H1 (cell line): ENCODE data around the gene KSR2. TPM values are rescaled to one million over a fixed set of nuclear protein-coding genes. Genes with fewer than 3 reads are reported as not detected.

ENCODE experiments used
- CTCF ChIA-PET: fragments of 300-600 bp; sonication (Branson Sonifier 250); formaldehyde crosslinking; loops from one replicate; lab custom pipeline; 2021; ENCODE audit not compliant: partially characterized antibody; lab: Charles Lee
- POLR2A ChIA-PET: fragments of 300-600 bp; sonication (Branson Sonifier 250); formaldehyde crosslinking; loops from one replicate; lab custom pipeline; 2021; ENCODE audit warnings: inconsistent platforms; ENCODE audit not compliant: partially characterized antibody; lab: Charles Lee
- DNase-seq, 2 experiments: peaks; one replicate each; pipeline versions ENCODE4 v3.0.0 to v3.0.0-alpha.2; 2010 to 2022; ENCODE audit warnings: low spot score in 2 of 2, low read depth in 1 of 2, mixed read lengths in 1 of 2
- FAIRE-seq: peaks from 2 replicates; lab custom pipeline; 2011; peaks lifted over from hg19 to GRCh38; lab: Jason Lieb, UNC
- H2AFZ ChIP-seq: 2 replicates; pipeline ENCODE4 v1.8.1; 2012; ENCODE audit warnings: low read length, inconsistent platforms
- H2AK5ac ChIP-seq: 2 replicates; pipeline ENCODE4 v1.6.1; 2013; ENCODE audit warnings: low read depth, low read length
- H2BK120ac ChIP-seq: replicated peaks from 2 replicates; pipeline ENCODE3; 2013; ENCODE audit warnings: low read depth, low read length, inconsistent platforms
- H2BK12ac ChIP-seq: 2 replicates; pipeline ENCODE4 v1.6.1; 2013; ENCODE audit warnings: low read depth, low read length
- H2BK15ac ChIP-seq: 2 replicates; pipeline ENCODE4 v1.6.1; 2013; ENCODE audit warnings: low read length
- H2BK20ac ChIP-seq: 2 replicates; pipeline ENCODE4 v1.6.1; 2013; ENCODE audit warnings: low read length
- H2BK5ac ChIP-seq: 2 replicates; pipeline ENCODE4 v1.6.1; 2013; ENCODE audit warnings: low read depth, low read length
- H3K14ac ChIP-seq: 2 replicates; pipeline ENCODE4 v1.6.1; 2013; ENCODE audit warnings: inconsistent platforms; ENCODE audit not compliant: insufficient read length
- H3K18ac ChIP-seq: 2 replicates; pipeline ENCODE4 v1.6.1; 2013; ENCODE audit warnings: low read length; ENCODE audit errors: extremely low read depth
- H3K23ac ChIP-seq: 2 replicates; pipeline ENCODE4 v1.6.1; 2013; ENCODE audit warnings: inconsistent platforms; ENCODE audit not compliant: insufficient read length
- H3K23me2 ChIP-seq: 2 replicates; pipeline ENCODE4 v1.6.1; 2013; ENCODE audit warnings: low read depth, low read length
- H3K27ac ChIP-seq: 2 replicates; pipeline ENCODE4 v1.6.1; 2011; ENCODE audit warnings: low read depth, low read length, inconsistent platforms
- H3K27me3 ChIP-seq, 4 experiments: replicated peaks in 1 of 4; 1 replicate in 1 of 4; 2 replicates in 3 of 4; pipeline versions ENCODE4 v1.6.1 to v1.8.1; 2011 to 2013; ENCODE audit warnings: low read length in 3 of 4, mild to moderate bottlenecking in 3 of 4, inconsistent platforms in 2 of 4, mixed read lengths in 2 of 4, moderate library complexity in 1 of 4; ENCODE audit not compliant: control insufficient read depth in 3 of 4, insufficient read depth in 3 of 4; ENCODE audit errors: extremely low read depth in 1 of 4
- H3K36me3 ChIP-seq, 4 experiments: 2 replicates each; pipeline versions ENCODE4 v1.6.1 to v1.8.1; 2011 to 2013; ENCODE audit warnings: mild to moderate bottlenecking in 4 of 4, low read length in 3 of 4, moderate library complexity in 2 of 4, control low read depth in 1 of 4, inconsistent platforms in 1 of 4; ENCODE audit not compliant: insufficient read depth in 4 of 4, control insufficient read depth in 2 of 4
- H3K4ac ChIP-seq: replicated peaks from 2 replicates; pipeline ENCODE3; 2013; ENCODE audit warnings: low read length, low read depth, mixed read lengths, inconsistent platforms; ENCODE audit not compliant: insufficient read length
- H3K4me1 ChIP-seq, 4 experiments: replicated peaks in 1 of 4; 1 replicate in 1 of 4; 2 replicates in 3 of 4; pipeline versions ENCODE4 v1.6.1 to v1.8.1; 2011 to 2013; ENCODE audit warnings: low read length in 3 of 4, inconsistent platforms in 2 of 4, mixed read lengths in 1 of 4; ENCODE audit not compliant: insufficient read depth in 4 of 4, control insufficient read depth in 3 of 4
- H3K4me2 ChIP-seq, 2 experiments: 2 replicates each; pipeline versions ENCODE4 v1.6.1 to v1.8.1; 2011 to 2013; ENCODE audit warnings: low read depth in 2 of 2, low read length in 2 of 2, control low read depth in 1 of 2, inconsistent platforms in 1 of 2, mild to moderate bottlenecking in 1 of 2; ENCODE audit not compliant: insufficient read depth in 1 of 2
- H3K4me3 ChIP-seq, 4 experiments: fragments of 200-600, 300-600 bp in 1 of 4; sonication (generic), shearing (Covaris generic), sonication (Bioruptor Twin) in 1 of 4; 2 replicates each; pipeline versions ENCODE4 v1.5.1 to v1.8.1; 2011 to 2016; ENCODE audit warnings: low read length in 4 of 4, low read depth in 3 of 4, control low read depth in 2 of 4, inconsistent platforms in 2 of 4, mild to moderate bottlenecking in 2 of 4, mixed read lengths in 1 of 4, moderate library complexity in 1 of 4; ENCODE audit not compliant: insufficient read depth in 2 of 4; ENCODE audit errors: extremely low read depth in 1 of 4
- H3K56ac ChIP-seq: replicated peaks from 2 replicates; pipeline ENCODE3; 2013; ENCODE audit warnings: low read depth, mild to moderate bottlenecking, mixed read lengths, low read length, inconsistent platforms; ENCODE audit not compliant: insufficient read length
- H3K79me1 ChIP-seq: 2 replicates; pipeline ENCODE4 v1.6.1; 2013; ENCODE audit warnings: low read depth, low read length, control low read depth
- H3K79me2 ChIP-seq, 2 experiments: 2 replicates each; pipeline versions ENCODE4 v1.6.1 to v1.8.1; 2012 to 2013; ENCODE audit warnings: low read length in 2 of 2, mild to moderate bottlenecking in 2 of 2, inconsistent platforms in 1 of 2; ENCODE audit not compliant: insufficient read depth in 2 of 2, control insufficient read depth in 1 of 2
- H3K9ac ChIP-seq, 4 experiments: replicated peaks in 1 of 4; 1 replicate in 1 of 4; 2 replicates in 3 of 4; pipeline versions ENCODE4 v1.6.1 to v1.8.1; 2011 to 2013; ENCODE audit warnings: low read depth in 3 of 4, low read length in 3 of 4, control low read depth in 2 of 4, mild to moderate bottlenecking in 2 of 4, moderate library complexity in 2 of 4, inconsistent platforms in 1 of 4; ENCODE audit errors: extremely low read depth in 1 of 4
- H3K9me3 ChIP-seq, 2 experiments: 2 replicates each; pipeline versions ENCODE4 v1.6.1 to v1.8.1; 2012 to 2013; ENCODE audit warnings: mild to moderate bottlenecking in 2 of 2, moderate library complexity in 2 of 2, control low read depth in 1 of 2, inconsistent platforms in 1 of 2, low read depth in 1 of 2, low read length in 1 of 2, mixed read lengths in 1 of 2; ENCODE audit not compliant: insufficient read depth in 2 of 2
- H4K20me1 ChIP-seq, 2 experiments: replicated peaks in 1 of 2; 2 replicates each; pipeline versions ENCODE3 to v1.8.1; 2011 to 2013; ENCODE audit warnings: inconsistent platforms in 2 of 2, low read length in 2 of 2, mild to moderate bottlenecking in 1 of 2; ENCODE audit not compliant: insufficient read depth in 2 of 2, control insufficient read depth in 1 of 2
- H4K5ac ChIP-seq: 2 replicates; pipeline ENCODE4 v1.6.1; 2013; ENCODE audit warnings: low read length, low read depth, mixed read lengths, inconsistent platforms; ENCODE audit not compliant: insufficient read length
- H4K8ac ChIP-seq: 2 replicates; pipeline ENCODE4 v1.8.0; 2013; ENCODE audit warnings: mild to moderate bottlenecking, moderate library complexity, low read length, inconsistent platforms; ENCODE audit not compliant: insufficient read depth; ENCODE audit errors: extremely low read depth
- H4K91ac ChIP-seq: replicated peaks from 2 replicates; pipeline ENCODE3; 2013; ENCODE audit warnings: low read length, mixed read lengths, inconsistent platforms; ENCODE audit not compliant: insufficient read length
- BACH1 ChIP-seq: IDR thresholded peaks from 2 replicates; pipeline ENCODE4 v1.6.1; 2012; ENCODE audit warnings: low read length, improper control_type of control experiment
- BCL11A ChIP-seq, 2 experiments: IDR thresholded peaks; one replicate each; pipeline ENCODE4 v1.6.1; 2011; ENCODE audit warnings: low read depth in 2 of 2, low read length in 2 of 2, mild to moderate bottlenecking in 2 of 2
- BRCA1 ChIP-seq: IDR thresholded peaks from 2 replicates; pipeline ENCODE4 v1.6.1; 2012; ENCODE audit warnings: low read depth, low read length, improper control_type of control experiment
- CBX5 ChIP-seq: fragments of 300-800, 300-1000 bp; sonication (generic); IDR thresholded peaks from 2 replicates; pipeline ENCODE4 v1.7.1; 2016; ENCODE audit warnings: antibody characterized with exemption, low read length, low read depth
- EZH2 ChIP-seq: fragments of 200-600 bp; sonication (generic); IDR thresholded peaks from 2 replicates; pipeline ENCODE4 v1.7.1; 2012; ENCODE audit warnings: low read depth, mild to moderate bottlenecking, moderate library complexity, low read length, inconsistent platforms; ENCODE audit not compliant: severe bottlenecking
- FOSL1 ChIP-seq: IDR thresholded peaks from 2 replicates; pipeline ENCODE4 v1.6.1; 2011; ENCODE audit warnings: mild to moderate bottlenecking, low read depth, low read length, moderate library complexity; ENCODE audit not compliant: insufficient read depth
- GABPA ChIP-seq: IDR thresholded peaks from 2 replicates; pipeline ENCODE4 v1.6.1; 2011; ENCODE audit warnings: mild to moderate bottlenecking, low read length, moderate library complexity, borderline replicate concordance; ENCODE audit not compliant: insufficient read depth
- GTF2F1 ChIP-seq: IDR thresholded peaks from 2 replicates; pipeline ENCODE4 v1.6.1; 2012; ENCODE audit warnings: low read depth, low read length, improper control_type of control experiment, borderline replicate concordance
- HDAC2 ChIP-seq, 2 experiments: fragments of 300-600 bp in 1 of 2; sonication (generic) in 1 of 2; IDR thresholded peaks; 2 replicates each; pipeline ENCODE4 v1.6.1; 2011 to 2012; ENCODE audit warnings: low read depth in 2 of 2, low read length in 2 of 2, mild to moderate bottlenecking in 2 of 2, moderate library complexity in 2 of 2, borderline replicate concordance in 1 of 2, inconsistent platforms in 1 of 2
- KDM1A ChIP-seq: fragments of 200-600, 300-600 bp; sonication (generic); IDR thresholded peaks from 2 replicates; pipeline ENCODE4 v1.7.1; 2016; ENCODE audit warnings: mild to moderate bottlenecking, low read length, borderline replicate concordance
- SAP30 ChIP-seq: fragments of 300-600 bp; sonication (generic); IDR thresholded peaks from 2 replicates; pipeline ENCODE4 v1.7.1; 2012; ENCODE audit warnings: low read length, moderate library complexity, mild to moderate bottlenecking, inconsistent platforms; ENCODE audit not compliant: insufficient read depth, insufficient replicate concordance
- SIRT6 ChIP-seq: IDR thresholded peaks from one replicate; pipeline ENCODE4 v1.7.1; 2012; ENCODE audit warnings: low read length, inconsistent platforms
- WGBS, 2 experiments: shearing (Covaris generic) in 1 of 2; methylation state at CpG; one replicate each; pipeline versions ENCODE4 v1.1.6 to v1.1.7; 2013 to 2015; ENCODE audit warnings: low lambda C conversion rate in 2 of 2, mixed read lengths in 2 of 2, inconsistent platforms in 1 of 2, low coverage in 1 of 2, missing lambda C conversion rate in 1 of 2; ENCODE audit not compliant: insufficient replicate concordance in 2 of 2, insufficient coverage in 1 of 2, insufficient read length in 1 of 2; ENCODE audit errors: extremely low coverage in 1 of 2, missing lambda C conversion rate in 1 of 2; 5-methylcytosine and 5-hydroxymethylcytosine counted together
- polyA plus RNA-seq, 7 experiments: library from polyadenylated mRNA; depleted of rRNA in 3 of 7; stranded (reverse) in 5 of 7; unstranded in 2 of 7; fragments of >200 nt in 5 of 7; fragments of 200-250 nt in 2 of 7; gene quantifications; 1 replicate in 5 of 7; 2 replicates in 1 of 7; 4 replicates in 1 of 7; pipeline versions ENCODE4 v1.2.1 to v1.2.3, GENCODE V29; 2011 to 2013; ENCODE audit warnings: missing spikeins in 2 of 7, mixed read lengths in 2 of 7
- total RNA-seq: library from RNA; stranded (reverse); fragmentation: NEBNext Ultra II Directional; extraction: Animal tissue kit (Norgen Biotek cat#: 25700); gene quantifications from 2 replicates; pipeline ENCODE4 v1.2.1, GENCODE V29; 2021
- TF ChIP-seq, protein P1 (sequence below): IDR thresholded peaks from 2 replicates; pipeline ENCODE4 v1.6.1; 2011; ENCODE audit warnings: low read depth, mild to moderate bottlenecking, low read length; ENCODE audit not compliant: insufficient read depth

Gene KSR2
- total and polyA plus RNA-seq, 2 of the 8 experiments (the other 6 are each of a cell fraction or from before 2014, with no cell fraction given): 0.74 to 2.2 TPM

DNA sequence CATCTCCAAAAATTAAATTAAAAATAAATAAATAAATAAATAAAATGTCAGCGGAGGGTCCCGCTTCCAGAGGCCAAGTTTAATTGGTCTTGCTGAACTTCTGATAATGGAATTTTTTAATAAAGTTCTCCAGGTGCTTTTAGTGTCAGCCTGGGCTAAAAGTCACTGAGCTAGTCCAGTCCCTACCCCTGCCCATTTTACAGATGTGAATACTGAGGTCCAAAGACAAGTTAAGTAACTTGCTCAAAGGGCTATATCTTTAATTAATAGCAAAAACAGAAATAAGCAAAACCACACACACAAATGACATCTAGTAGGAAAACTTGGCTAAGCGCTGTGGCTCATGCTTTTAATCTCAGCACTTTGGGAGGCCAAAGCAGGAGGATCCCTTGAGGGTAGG, 42.1 kb upstream of the KSR2 start:
- Histone ChIP-seq H2BK12ac (no peak overlapping the region), H4K20me1 (no peaks in the 10 kb centered on the region), H2BK5ac (no peak overlapping the region), H4K5ac (no peak overlapping the region), H4K8ac (no peak overlapping the region), H3K4me3 (no peak overlapping the region), H3K9ac (no peak overlapping the region), H2AK5ac (no peak overlapping the region), H3K27me3 (no peaks in the 10 kb centered on the region), H2BK20ac (no peak overlapping the region), H2BK120ac (no peak overlapping the region), H3K36me3 (no peaks in the 10 kb centered on the region), H3K79me2 (no peaks in the 10 kb centered on the region), H3K56ac (no peak overlapping the region), H3K18ac (no peak overlapping the region), H3K4me2 (no peak overlapping the region), H4K91ac (no peak overlapping the region), H3K23me2 (no peaks in the 10 kb centered on the region), H2BK15ac (no peak overlapping the region), H3K23ac (no peak overlapping the region), H3K27ac (no peak overlapping the region), H3K14ac (no peak overlapping the region), H2AFZ (no peak overlapping the region), H3K4ac (no peak overlapping the region), H3K9me3 (no peaks in the 10 kb centered on the region), H3K4me1 (no peaks in the 10 kb centered on the region), H3K79me1 (no peaks in the 10 kb centered on the region)
- ChIA-PET POLR2A (no interaction called here), CTCF (interaction anchor here (1.6 kb wide), 1 partner anchor 154 kb away, joined by 3 read pairs; no protein-coding TSS in a partner anchor)
- DNase-seq (no peak), FAIRE-seq (no peak)
- TF ChIP-seq HDAC2 (IDR thresholded peaks at IDR 0.05; ENCODE audit: borderline replicate concordance in 1 of 2, low read depth in 2 of 2, low read length in 2 of 2) (no peak), SIRT6 (no peak), BACH1 (no peak), KDM1A (no peak), FOSL1 (no peak), GABPA (no peak), SAP30 (no peak), BCL11A (IDR thresholded peaks at IDR 0.05; ENCODE audit: low read depth in 2 of 2, low read length in 2 of 2) (no peak), GTF2F1 (no peak), EZH2 (no peak), CBX5 (no peak), BRCA1 (no peak)
- TF ChIP-seq, protein P1, sequence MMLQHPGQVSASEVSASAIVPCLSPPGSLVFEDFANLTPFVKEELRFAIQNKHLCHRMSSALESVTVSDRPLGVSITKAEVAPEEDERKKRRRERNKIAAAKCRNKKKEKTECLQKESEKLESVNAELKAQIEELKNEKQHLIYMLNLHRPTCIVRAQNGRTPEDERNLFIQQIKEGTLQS: no peak
- 89% methylated on average over 3 of the region's 3 CpGs; no CpG with 5 or more reads in 1 of the 2 experiments for WGBS, 2 experiments
